ENCODE data around the gene ABCC1. TPM values are rescaled to one million over a fixed set of nuclear protein-coding genes. Genes with fewer than 3 reads are reported as not detected.

The ABCC1 gene
- polyA plus RNA-seq, 1 donor from 2014 or later = 3.0 TPM

DNA sequence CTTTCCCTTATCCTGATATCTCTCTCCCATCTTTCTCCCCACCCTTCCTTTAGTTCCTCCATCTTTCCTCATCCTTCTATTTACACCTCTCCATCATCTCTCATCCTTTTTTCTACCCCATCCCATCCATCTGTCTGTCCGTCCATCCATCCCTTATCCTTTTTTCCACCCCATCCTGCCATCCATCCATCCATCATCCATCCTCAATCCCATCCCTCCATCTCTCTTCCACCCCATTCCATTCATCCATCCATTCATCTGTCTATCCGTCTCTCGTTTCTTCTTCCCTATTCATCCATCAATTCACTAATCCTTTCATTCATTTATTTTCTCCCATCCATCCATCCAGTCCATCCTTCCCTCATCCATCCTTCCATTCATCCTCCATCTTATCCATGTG, 205.8 kb downstream of the ABCC1 start:
- no peak overlapping the region for H3K27ac ChIP-seq (ENCODE audit: low read length)

DNA sequence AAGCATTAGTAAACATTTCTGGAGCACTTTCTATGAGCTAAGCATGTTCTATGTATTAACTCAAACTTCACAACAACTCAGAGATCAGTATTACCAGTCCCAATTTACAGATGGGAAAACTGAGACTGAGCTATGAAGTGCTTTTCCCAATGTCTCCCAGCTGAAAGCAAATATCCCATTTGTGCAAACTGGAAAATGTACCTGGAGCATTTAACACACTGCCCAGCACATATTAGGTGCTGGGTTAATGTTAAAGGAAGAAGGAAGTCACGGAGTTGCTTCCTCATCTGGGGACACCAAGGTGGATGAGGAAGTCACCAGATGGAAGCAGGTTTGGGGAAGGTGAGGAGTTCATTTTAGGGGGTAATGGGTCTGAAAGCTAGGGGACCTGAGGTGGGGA, 207.8 kb downstream of the ABCC1 start:
- Histone ChIP-seq H3K9me2 (ENCODE audit: insufficient read depth, low read length) (no peaks in the 10 kb centered on the region), H2AFZ (ENCODE audit: low read depth, low read length) (no peak overlapping the region), H4K20me1 (ENCODE audit: insufficient read depth) (no peaks in the 10 kb centered on the region), H3K27ac (ENCODE audit: low read length) (no peak overlapping the region), H3K9ac (ENCODE audit: low read length) (no peak overlapping the region), H3K36me3 (ENCODE audit: insufficient read depth, low read length) (no peaks in the 10 kb centered on the region), H3K27me3 (ENCODE audit: insufficient read depth, low read depth, low read length) (no peaks in the 10 kb centered on the region), H3K79me2 (replicated peaks; ENCODE audit: insufficient read depth, low read length) (no peaks in the 10 kb centered on the region), H3K9me3 (ENCODE audit: low read length) (peaks cover 9% of the 10 kb centered on the region), H3K4me2 (ENCODE audit: low read length) (no peak overlapping the region), H3K4me3 (ENCODE audit: low read length) (no peak overlapping the region), H3F3A (ENCODE audit: insufficient read depth, low read length, poor library complexity, severe bottlenecking) (no peaks in the 10 kb centered on the region)
- no peak for TF ChIP-seq MXI1 (conservative IDR thresholded peaks at IDR 0.05; ENCODE audit: poor library complexity, severe bottlenecking)
- TF ChIP-seq EZH2 (IDR thresholded peaks at IDR 0.05; ENCODE audit: borderline replicate concordance, insufficient read depth, low read length, poor library complexity, severe bottlenecking) = no peak
- TF ChIP-seq, protein P1, sequence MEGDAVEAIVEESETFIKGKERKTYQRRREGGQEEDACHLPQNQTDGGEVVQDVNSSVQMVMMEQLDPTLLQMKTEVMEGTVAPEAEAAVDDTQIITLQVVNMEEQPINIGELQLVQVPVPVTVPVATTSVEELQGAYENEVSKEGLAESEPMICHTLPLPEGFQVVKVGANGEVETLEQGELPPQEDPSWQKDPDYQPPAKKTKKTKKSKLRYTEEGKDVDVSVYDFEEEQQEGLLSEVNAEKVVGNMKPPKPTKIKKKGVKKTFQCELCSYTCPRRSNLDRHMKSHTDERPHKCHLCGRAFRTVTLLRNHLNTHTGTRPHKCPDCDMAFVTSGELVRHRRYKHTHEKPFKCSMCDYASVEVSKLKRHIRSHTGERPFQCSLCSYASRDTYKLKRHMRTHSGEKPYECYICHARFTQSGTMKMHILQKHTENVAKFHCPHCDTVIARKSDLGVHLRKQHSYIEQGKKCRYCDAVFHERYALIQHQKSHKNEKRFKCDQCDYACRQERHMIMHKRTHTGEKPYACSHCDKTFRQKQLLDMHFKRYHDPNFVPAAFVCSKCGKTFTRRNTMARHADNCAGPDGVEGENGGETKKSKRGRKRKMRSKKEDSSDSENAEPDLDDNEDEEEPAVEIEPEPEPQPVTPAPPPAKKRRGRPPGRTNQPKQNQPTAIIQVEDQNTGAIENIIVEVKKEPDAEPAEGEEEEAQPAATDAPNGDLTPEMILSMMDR (IDR thresholded peaks at IDR 0.05; ENCODE audit: poor library complexity, severe bottlenecking) = no peak
- TF ChIP-seq TAF1 (IDR thresholded peaks at IDR 0.05; ENCODE audit: low read depth) = no peak
- no peak for TF ChIP-seq POLR2AphosphoS5 (IDR thresholded peaks at IDR 0.05)
- no peak for TF ChIP-seq RAD21 (conservative IDR thresholded peaks at IDR 0.05)
- no peak for TF ChIP-seq SMC3 (conservative IDR thresholded peaks at IDR 0.05; ENCODE audit: poor library complexity)

More for the DNA sequence above, 205.8 kb downstream of the ABCC1 start:
- no peak overlapping the region for H2AFZ ChIP-seq (ENCODE audit: low read depth, low read length)
- H3K4me3 ChIP-seq (ENCODE audit: low read length) = no peak overlapping the region
- no peaks in the 10 kb centered on the region for H4K20me1 ChIP-seq (ENCODE audit: insufficient read depth)
- H3K9me2 ChIP-seq (ENCODE audit: insufficient read depth, low read length) = no peaks in the 10 kb centered on the region
- H3K9ac ChIP-seq (ENCODE audit: low read length) = no peak overlapping the region
- no peaks in the 10 kb centered on the region for H3K27me3 ChIP-seq (ENCODE audit: insufficient read depth, low read depth, low read length)
- TF ChIP-seq EP300 (conservative IDR thresholded peaks at IDR 0.05; ENCODE audit: poor library complexity, severe bottlenecking) (no peak), MXI1 (conservative IDR thresholded peaks at IDR 0.05; ENCODE audit: poor library complexity, severe bottlenecking) (no peak), EZH2 (IDR thresholded peaks at IDR 0.05; ENCODE audit: borderline replicate concordance, insufficient read depth, low read length, poor library complexity, severe bottlenecking) (no peak), POLR2AphosphoS5 (IDR thresholded peaks at IDR 0.05) (no peak), SMC3 (conservative IDR thresholded peaks at IDR 0.05; ENCODE audit: poor library complexity) (no peak), RAD21 (conservative IDR thresholded peaks at IDR 0.05) (no peak), TAF1 (IDR thresholded peaks at IDR 0.05; ENCODE audit: low read depth) (no peak)
- TF ChIP-seq, protein P1 (IDR thresholded peaks at IDR 0.05; ENCODE audit: poor library complexity, severe bottlenecking) = no peak
- TF ChIP-seq, protein P2, sequence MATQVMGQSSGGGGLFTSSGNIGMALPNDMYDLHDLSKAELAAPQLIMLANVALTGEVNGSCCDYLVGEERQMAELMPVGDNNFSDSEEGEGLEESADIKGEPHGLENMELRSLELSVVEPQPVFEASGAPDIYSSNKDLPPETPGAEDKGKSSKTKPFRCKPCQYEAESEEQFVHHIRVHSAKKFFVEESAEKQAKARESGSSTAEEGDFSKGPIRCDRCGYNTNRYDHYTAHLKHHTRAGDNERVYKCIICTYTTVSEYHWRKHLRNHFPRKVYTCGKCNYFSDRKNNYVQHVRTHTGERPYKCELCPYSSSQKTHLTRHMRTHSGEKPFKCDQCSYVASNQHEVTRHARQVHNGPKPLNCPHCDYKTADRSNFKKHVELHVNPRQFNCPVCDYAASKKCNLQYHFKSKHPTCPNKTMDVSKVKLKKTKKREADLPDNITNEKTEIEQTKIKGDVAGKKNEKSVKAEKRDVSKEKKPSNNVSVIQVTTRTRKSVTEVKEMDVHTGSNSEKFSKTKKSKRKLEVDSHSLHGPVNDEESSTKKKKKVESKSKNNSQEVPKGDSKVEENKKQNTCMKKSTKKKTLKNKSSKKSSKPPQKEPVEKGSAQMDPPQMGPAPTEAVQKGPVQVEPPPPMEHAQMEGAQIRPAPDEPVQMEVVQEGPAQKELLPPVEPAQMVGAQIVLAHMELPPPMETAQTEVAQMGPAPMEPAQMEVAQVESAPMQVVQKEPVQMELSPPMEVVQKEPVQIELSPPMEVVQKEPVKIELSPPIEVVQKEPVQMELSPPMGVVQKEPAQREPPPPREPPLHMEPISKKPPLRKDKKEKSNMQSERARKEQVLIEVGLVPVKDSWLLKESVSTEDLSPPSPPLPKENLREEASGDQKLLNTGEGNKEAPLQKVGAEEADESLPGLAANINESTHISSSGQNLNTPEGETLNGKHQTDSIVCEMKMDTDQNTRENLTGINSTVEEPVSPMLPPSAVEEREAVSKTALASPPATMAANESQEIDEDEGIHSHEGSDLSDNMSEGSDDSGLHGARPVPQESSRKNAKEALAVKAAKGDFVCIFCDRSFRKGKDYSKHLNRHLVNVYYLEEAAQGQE (IDR thresholded peaks at IDR 0.05; ENCODE audit: borderline replicate concordance) = no peak
- no peaks in the 10 kb centered on the region for H3K36me3 ChIP-seq (ENCODE audit: insufficient read depth, low read length)
- H3K79me2 ChIP-seq (replicated peaks; ENCODE audit: insufficient read depth, low read length) = no peaks in the 10 kb centered on the region
- no peak overlapping the region for H3K4me2 ChIP-seq (ENCODE audit: low read length)
- H3F3A ChIP-seq (ENCODE audit: insufficient read depth, low read length, poor library complexity, severe bottlenecking) = no peaks in the 10 kb centered on the region
- peaks cover 9% of the 10 kb centered on the region for H3K9me3 ChIP-seq (ENCODE audit: low read length)
